ENCODE results near the gene DLG2. TPM values are rescaled to one million over a fixed set of nuclear protein-coding genes. Genes with fewer than 3 reads are reported as not detected.

The DLG2 gene
- total and polyA plus RNA-seq, 2 of the 8 experiments (the other 6 are each of a cell fraction or from before 2014, with no cell fraction given) = 1.7 to 14.3 TPM

DNA sequence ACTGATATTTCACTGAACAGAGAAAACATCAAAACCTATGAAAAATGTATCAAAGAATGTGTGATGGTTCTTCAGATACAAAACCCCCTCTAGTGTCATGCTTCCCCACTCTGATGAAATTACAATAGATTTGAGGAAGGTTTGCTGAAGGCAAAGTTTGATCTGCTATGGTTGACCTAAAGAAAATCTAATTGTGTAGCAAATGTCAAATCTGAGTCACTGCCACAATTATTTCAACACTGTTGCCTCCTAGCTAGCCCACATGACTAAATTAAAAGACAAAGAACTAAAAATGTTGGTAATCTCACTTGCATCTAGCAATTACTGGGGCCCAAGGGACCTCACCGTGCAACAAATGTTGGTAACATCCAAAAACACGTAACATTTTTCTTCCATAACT lies 728.0 kb downstream of the DLG2 start:
- H3K36me3 ChIP-seq (ENCODE audit: control insufficient read depth in 2 of 4, insufficient read depth in 4 of 4, low read length in 3 of 4) = no peaks in the 10 kb centered on the region
- no peak overlapping the region for H2BK120ac ChIP-seq (replicated peaks; ENCODE audit: low read depth, low read length)
- no peak overlapping the region for H3K14ac ChIP-seq (ENCODE audit: insufficient read length)
- H3K23me2 ChIP-seq (ENCODE audit: low read depth, low read length) = no peaks in the 10 kb centered on the region
- no peak overlapping the region for H3K4me2 ChIP-seq (ENCODE audit: insufficient read depth in 1 of 2, low read depth in 2 of 2, low read length in 2 of 2)
- no peak overlapping the region for H3K27ac ChIP-seq (ENCODE audit: low read depth, low read length)
- no peak overlapping the region for H3K23ac ChIP-seq (ENCODE audit: insufficient read length)
- no peak overlapping the region for H2BK5ac ChIP-seq (ENCODE audit: low read depth, low read length)
- no peak overlapping the region for H3K4ac ChIP-seq (replicated peaks; ENCODE audit: insufficient read length, low read depth, low read length)
- H4K5ac ChIP-seq (ENCODE audit: insufficient read length, low read depth, low read length) = no peak overlapping the region
- H2AK5ac ChIP-seq (ENCODE audit: low read depth, low read length) = no peak overlapping the region
- no peak overlapping the region for H4K91ac ChIP-seq (replicated peaks; ENCODE audit: insufficient read length, low read length)
- H4K8ac ChIP-seq (ENCODE audit: extremely low read depth, insufficient read depth, low read length) = no peak overlapping the region
- WGBS, 2 experiments (ENCODE audit: extremely low coverage in 1 of 2, insufficient coverage in 1 of 2, insufficient read length in 1 of 2, insufficient replicate concordance in 2 of 2, low coverage in 1 of 2, low lambda C conversion rate in 2 of 2, missing lambda C conversion rate in 1 of 2) = 94% methylated on average over 2 of the region's 2 CpGs; no CpG with 5 or more reads in 1 of the 2 experiments
- ChIA-PET POLR2A (ENCODE audit: partially characterized antibody) (no interaction called here), CTCF (ENCODE audit: partially characterized antibody) (interaction anchor here (0.8 to 4.0 kb wide), 26 partner anchors 9 to 728 kb away, joined by 3 to 33 read pairs (median 5); partner anchors contain the start of gene DLG2)
- H2BK12ac ChIP-seq (ENCODE audit: low read depth, low read length) = no peak overlapping the region
- no peaks in the 10 kb centered on the region for H3K9me3 ChIP-seq (ENCODE audit: insufficient read depth in 2 of 2, low read depth in 1 of 2, low read length in 1 of 2)
- H3K9ac ChIP-seq (replicated peaks in 1 of 4; ENCODE audit: extremely low read depth in 1 of 4, low read depth in 3 of 4, low read length in 3 of 4) = no peak overlapping the region
- H3K79me2 ChIP-seq (ENCODE audit: control insufficient read depth in 1 of 2, insufficient read depth in 2 of 2, low read length in 2 of 2) = no peaks in the 10 kb centered on the region
- no peaks in the 10 kb centered on the region for H4K20me1 ChIP-seq (replicated peaks in 1 of 2; ENCODE audit: control insufficient read depth in 1 of 2, insufficient read depth in 2 of 2, low read length in 2 of 2)
- H2BK20ac ChIP-seq (ENCODE audit: low read length) = no peak overlapping the region
- FAIRE-seq (no peak), DNase-seq (ENCODE audit: low read depth in 1 of 2, low spot score in 2 of 2) (no peak)
- no peaks in the 10 kb centered on the region for H3K79me1 ChIP-seq (ENCODE audit: low read depth, low read length)
- H3K56ac ChIP-seq (replicated peaks; ENCODE audit: insufficient read length, low read depth, low read length) = no peak overlapping the region
- H3K18ac ChIP-seq (ENCODE audit: extremely low read depth, low read length) = no peak overlapping the region
- TF ChIP-seq CBX5 (IDR thresholded peaks at IDR 0.05; ENCODE audit: low read depth, low read length) (no peak), RBBP5 (IDR thresholded peaks at IDR 0.05; ENCODE audit: borderline replicate concordance, low read depth, low read length) (no peak), MAFK (IDR thresholded peaks at IDR 0.05; ENCODE audit: low read depth, low read length) (no peak), SIN3A (conservative IDR thresholded peaks at IDR 0.05 in 1 of 2, IDR thresholded peaks at IDR 0.05 in 1 of 2; ENCODE audit: low read depth in 1 of 2, low read length in 2 of 2) (no peak), TCF12 (IDR thresholded peaks at IDR 0.05; ENCODE audit: low read depth, low read length) (no peak)
- TF ChIP-seq, protein P1, sequence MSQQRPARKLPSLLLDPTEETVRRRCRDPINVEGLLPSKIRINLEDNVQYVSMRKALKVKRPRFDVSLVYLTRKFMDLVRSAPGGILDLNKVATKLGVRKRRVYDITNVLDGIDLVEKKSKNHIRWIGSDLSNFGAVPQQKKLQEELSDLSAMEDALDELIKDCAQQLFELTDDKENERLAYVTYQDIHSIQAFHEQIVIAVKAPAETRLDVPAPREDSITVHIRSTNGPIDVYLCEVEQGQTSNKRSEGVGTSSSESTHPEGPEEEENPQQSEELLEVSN (IDR thresholded peaks at IDR 0.05) = no peak
- no peak overlapping the region for H2AFZ ChIP-seq (ENCODE audit: low read length)
- no peaks in the 10 kb centered on the region for H3K27me3 ChIP-seq (replicated peaks in 1 of 4; ENCODE audit: control insufficient read depth in 3 of 4, extremely low read depth in 1 of 4, insufficient read depth in 3 of 4, low read length in 3 of 4)
- no peaks in the 10 kb centered on the region for H3K4me1 ChIP-seq (replicated peaks in 1 of 4; ENCODE audit: control insufficient read depth in 3 of 4, insufficient read depth in 4 of 4, low read length in 3 of 4)
- H2BK15ac ChIP-seq (ENCODE audit: low read length) = no peak overlapping the region
- H3K4me3 ChIP-seq (ENCODE audit: extremely low read depth in 1 of 4, insufficient read depth in 2 of 4, low read depth in 3 of 4, low read length in 4 of 4) = no peak overlapping the region
